ENCODE results near the gene ZC3H13. TPM values are rescaled to one million over a fixed set of nuclear protein-coding genes. Genes with fewer than 3 reads are reported as not detected.

ZC3H13 gene
- polyA plus RNA-seq, 4 donors = 59.7 to 74.2 (median 69.0) TPM

DNA sequence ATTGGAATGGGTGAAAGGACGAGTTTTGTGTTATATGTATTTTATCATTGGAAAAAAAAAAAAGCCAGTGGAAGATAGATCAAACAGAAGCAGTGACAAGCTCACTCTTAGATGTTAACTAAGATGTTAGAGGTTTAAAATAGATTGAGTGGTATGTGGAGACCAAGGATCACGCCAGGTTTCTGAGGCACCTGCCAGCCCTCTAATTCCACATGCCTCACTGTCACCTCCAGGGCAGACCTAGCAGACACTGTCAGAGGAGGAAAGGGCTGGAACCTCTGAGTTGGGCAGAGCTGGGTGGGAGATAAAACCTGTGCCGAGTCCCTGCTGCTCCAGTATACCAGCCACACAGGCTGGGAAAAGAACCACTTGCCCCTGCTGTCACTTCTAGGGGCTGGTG, 143.5 kb downstream of the ZC3H13 start:
- no peak for DNase-seq (ENCODE audit: low read depth in 4 of 4, low spot score in 3 of 4)

DNA sequence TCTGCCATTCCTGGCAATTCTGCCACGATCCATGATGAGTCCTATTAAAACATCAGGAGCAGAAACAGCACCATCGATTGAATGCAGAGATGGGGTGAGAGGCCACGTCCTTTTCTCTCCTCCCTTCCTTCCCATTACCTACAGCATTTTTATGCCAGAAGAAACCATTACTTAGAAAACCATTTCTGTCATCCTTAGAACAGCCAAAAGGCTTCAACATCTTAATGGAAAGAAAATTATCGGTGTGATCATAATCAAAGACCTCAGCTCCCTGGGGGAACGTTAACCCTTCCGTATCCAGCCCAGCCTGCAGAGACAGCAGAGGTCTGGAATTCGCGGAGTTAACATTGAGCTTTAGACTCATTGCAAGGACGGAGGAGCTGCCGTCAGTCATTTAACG, 145.0 kb downstream of the ZC3H13 start:
- DNase-seq (ENCODE audit: low read depth in 4 of 4, low spot score in 3 of 4) = no peak

Other genes starting within 250 kb of the ZC3H13 start
- gene SIAH3, start 201.0 kb downstream of the ZC3H13 start, polyA plus RNA-seq (ENCODE audit: insufficient read length in 4 of 4) = under 1 TPM; 0.65 to 0.90 (median 0.82) TPM
- gene CPB2, start 52.3 kb upstream of the ZC3H13 start, polyA plus RNA-seq (ENCODE audit: insufficient read length in 4 of 4) = under 1 TPM in 3 of 4 donors, not detected in 1; 0.09 to 0.39 (median 0.19) TPM
- gene LCP1, start 129.4 kb upstream of the ZC3H13 start, polyA plus RNA-seq (ENCODE audit: insufficient read length in 4 of 4) = 10 to 100 TPM in 3 of 4 donors, 1 to 10 TPM in 1; 8.1 to 14.5 (median 10.5) TPM
- gene LRRC63, start 159.2 kb upstream of the ZC3H13 start, polyA plus RNA-seq (ENCODE audit: insufficient read length in 4 of 4) = under 1 TPM in 3 of 4 donors, not detected in 1; 0.17 to 0.24 (median 0.22) TPM

Data from right renal pelvis (tissue), 4 donors.